ENCODE measurements around the gene TRUB2.

TRUB2 gene

GRCh38 chr9:128322404-128323211 lies at the start of gene TRUB2, which contains the start of gene COQ4:
TRUB2 (minus strand) TSS chr9:128322447; CDS start chr9:128322408, 39 bp downstream.
COQ4 (plus strand) TSS chr9:128322839; CDS start chr9:128322859, 20 bp downstream.
- peak; percentile 77 to 87 (median 85) for DNase-seq

DNA sequence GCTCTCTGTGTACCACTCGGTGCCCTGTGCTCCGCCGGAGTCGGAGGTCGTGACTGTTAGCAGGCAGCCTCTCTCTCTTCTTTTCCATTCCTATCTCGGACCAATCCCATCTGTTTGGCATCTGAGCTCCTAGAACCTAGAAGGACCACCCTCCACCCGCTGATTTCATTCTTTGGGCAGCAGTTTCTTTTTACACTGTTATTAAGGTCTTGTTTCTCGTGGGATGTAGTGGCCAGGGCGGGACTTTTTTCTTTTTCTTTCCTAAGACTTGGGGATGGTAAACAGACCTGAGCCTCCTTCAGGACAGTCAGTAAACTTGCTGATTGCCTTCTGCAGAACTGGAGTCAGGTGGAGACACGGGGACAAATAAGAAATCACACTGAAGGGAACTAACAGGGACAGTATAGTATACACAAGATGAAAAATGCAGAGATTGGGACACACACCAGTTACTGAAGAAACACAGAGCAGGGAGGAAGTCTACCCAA lies 49.4 kb upstream of the TRUB2 start:
- DNase-seq: no peak

GRCh38 chr9:128370752-128371629 lies 48.7 kb upstream of the TRUB2 start, which contains the start of gene URM1:
URM1 (plus strand) TSS chr9:128371374; CDS start chr9:128371381, 7 bp downstream.
- DNase-seq: peak; percentile 87 to 94 (median 90)

DNA sequence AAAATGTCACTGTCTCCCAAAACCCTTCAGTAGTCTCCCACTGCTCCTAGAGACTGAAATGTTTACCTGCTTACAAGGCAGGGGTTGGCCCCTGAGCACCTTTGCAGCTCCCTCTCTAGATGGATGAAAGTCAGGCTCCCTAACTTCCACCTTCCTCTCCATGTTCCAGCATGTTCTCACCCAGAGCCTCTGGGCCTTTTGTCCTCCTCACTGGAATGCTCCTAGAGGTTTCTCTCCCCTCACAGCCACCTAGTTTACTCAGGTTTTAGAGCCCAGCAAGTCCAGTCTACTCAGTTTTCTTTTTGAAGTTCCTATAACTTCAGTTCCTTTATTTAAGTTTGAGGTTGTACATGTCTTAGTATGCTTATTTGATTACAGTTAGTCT lies 48.1 kb upstream of the TRUB2 start:
- no peak for DNase-seq

- no peak for DNase-seq
Observed at GRCh38 chr9:128369024-128369706, 46.9 kb upstream of the TRUB2 start.

DNA sequence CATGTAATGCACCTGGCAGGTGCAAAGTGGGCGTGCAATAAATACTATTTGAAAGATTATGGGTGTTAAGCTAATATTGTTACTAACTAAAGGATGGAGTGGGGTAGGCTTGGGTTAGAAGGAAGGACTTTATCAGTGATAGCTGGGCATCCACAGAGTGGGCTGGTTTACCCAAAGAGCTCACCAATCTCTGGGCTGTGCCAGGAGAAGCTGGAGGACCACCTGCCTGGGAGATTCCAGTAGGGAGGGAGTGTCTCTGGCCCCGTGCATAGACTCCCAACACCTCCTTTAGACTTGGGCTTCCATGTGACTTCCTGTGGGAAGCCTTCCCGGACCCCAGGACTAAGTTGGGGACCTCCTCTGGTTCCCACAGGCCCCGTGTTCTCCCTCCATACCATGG lies 43.3 kb upstream of the TRUB2 start:
- no peak for DNase-seq

- DNase-seq: no peak
Observed at GRCh38 chr9:128362774-128363173, 40.5 kb upstream of the TRUB2 start.

- DNase-seq: peak; percentile 30 to 43 (median 35)
Observed at GRCh38 chr9:128361986-128362646, 39.9 kb upstream of the TRUB2 start.

GRCh38 chr9:128361296-128361985 lies 39.2 kb upstream of the TRUB2 start:
- no peak for DNase-seq

DNA sequence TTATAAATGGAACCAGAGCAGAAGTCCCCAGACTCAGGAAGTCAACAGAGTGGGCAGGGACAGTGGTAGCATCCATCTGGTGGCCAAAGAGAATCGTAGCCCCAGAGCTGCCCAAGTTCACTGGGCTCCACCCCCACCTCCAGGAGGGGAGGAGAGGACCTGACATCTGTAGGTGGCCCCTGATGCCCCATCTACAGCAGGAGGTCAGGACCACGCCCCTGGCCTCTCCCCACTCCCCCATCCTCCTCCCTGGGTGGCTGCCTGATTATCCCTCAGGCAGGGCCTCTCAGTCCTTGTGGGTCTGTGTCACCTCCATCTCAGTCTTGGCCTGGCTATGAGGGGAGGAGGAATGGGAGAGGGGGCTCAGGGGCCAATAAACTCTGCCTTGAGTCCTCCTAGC lies 38.6 kb upstream of the TRUB2 start:
- no peak for DNase-seq

- no peak for DNase-seq
Observed at GRCh38 chr9:128358861-128359260, 36.6 kb upstream of the TRUB2 start.

- DNase-seq: no peak
Observed at GRCh38 chr9:128358090-128358489, 35.8 kb upstream of the TRUB2 start.

GRCh38 chr9:128355451-128355850 lies 33.2 kb upstream of the TRUB2 start:
- DNase-seq: no peak

DNA sequence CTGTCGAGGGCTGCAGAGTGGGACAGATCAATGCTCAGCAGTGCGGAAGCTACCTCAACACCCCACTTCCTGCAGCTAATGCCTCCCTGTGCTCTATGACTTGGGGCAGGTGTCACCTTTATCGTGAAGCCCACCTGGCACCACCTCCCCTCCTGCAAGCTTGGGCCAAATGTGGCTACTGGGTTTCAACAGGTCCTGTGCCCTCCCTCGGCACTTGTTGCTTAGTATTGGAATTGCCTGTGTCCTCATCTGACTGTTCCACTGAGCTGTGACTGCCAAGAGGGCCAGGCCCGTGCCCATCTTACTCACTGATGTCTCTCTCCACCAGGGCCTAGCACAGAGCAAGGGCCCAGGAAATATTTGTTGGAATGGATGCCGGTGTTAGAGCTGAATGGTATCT lies 27.5 kb upstream of the TRUB2 start:
- no peak for DNase-seq

DNA sequence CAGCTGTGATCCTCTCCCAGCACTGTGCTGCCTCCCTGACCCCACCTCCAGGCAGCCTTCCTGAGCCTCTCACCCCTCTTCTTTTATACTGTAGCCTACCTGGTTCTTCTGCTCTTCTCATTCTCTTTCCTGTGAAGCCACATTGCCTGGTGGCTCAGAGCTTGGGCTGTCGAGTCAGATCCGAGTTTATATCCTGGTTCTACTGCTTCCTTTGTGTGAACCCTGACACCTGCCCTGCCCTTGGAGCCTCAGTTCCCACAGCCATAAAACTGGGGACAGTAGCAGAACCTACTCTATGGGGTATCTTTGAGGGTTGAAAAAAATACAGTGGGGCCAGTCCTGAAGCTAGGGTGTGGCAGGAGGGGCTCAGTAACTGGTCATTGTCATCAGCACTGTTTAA lies 26.9 kb upstream of the TRUB2 start:
- DNase-seq: no peak

DNA sequence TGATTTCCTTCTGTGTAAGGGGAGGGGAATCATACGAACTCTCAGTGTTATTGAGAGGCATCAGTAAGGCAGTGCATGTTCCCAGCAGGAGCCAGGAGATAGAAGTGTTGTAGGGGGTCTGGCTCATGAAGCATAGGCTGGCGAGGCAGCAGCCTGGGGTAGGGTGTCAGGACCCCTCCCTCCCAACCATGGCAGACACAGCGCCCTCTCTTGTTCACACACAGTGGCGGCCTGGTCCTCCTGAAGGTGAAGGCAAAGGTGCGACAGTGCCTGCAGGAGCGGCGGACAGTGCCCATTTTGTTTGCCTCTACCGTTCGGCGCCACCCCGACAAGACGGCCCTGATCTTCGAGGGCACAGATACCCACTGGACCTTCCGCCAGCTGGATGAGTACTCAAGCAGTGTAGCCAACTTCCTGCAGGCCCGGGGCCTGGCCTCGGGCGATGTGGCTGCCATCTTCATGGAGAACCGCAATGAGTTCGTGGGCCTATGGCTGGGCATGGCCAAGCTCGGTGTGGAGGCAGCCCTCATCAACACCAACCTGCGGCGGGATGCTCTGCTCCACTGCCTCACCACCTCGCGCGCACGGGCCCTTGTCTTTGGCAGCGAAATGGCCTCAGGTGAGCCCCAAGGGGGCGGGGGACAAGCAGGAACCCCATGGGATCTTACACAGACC lies 22.8 kb upstream of the TRUB2 start:
- DNase-seq: no peak

- DNase-seq: no peak
Observed at GRCh38 chr9:128343855-128344254, 21.6 kb upstream of the TRUB2 start.

DNA sequence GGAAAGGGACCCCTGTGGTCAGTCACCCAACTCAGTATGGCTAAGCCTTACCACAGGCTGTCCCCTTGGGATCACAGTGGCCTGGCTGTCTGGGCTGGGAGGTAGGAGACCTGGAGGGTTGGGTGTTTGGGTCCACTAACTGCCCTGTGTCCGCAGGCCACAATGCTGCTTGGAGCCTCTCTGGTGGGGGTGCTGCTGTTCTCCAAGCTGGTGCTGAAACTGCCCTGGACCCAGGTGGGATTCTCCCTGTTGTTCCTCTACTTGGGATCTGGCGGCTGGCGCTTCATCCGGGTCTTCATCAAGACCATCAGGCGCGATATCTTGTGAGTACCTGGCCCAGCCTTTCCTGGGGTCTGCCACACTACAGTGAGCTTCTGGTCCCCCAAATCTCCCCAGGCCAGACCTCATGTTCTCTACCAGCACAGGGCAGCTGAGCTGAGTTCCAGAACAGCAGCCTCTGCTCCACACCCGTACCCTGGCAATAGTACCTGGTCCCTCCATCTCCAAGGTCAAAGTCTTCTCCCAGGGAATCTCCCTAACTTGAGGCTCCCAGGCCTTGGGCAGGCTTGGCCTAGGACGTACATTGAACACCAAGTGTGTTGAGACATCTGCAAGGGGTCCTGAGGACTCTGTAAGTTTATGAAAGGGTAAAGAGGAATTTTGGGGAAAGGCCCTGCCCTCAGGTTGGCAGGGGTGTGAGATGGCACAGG lies 20.9 kb upstream of the TRUB2 start:
- no peak for DNase-seq

DNA sequence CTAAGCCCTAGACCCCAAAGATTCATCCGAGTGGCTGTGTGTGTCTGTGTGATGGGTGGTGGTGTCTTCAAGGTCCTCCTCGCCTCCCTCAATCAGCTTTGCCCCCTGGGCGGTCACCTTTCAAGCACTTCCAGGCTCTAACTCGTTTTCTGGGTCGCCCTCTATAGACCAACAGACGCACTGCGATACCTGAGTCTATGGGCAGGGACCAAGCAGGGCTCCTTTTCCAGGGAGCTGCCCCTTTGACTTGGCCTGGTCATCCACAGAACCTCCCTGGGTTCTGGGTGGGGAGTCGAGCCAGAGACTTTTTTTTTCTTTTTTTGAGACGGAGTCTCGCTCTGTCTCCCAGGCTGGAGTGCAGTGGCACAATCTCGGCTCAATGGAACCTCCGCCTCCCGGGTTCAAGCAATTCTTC lies 19.2 kb upstream of the TRUB2 start:
- DNase-seq: peak; percentile 29 to 50 (median 38)

DNA sequence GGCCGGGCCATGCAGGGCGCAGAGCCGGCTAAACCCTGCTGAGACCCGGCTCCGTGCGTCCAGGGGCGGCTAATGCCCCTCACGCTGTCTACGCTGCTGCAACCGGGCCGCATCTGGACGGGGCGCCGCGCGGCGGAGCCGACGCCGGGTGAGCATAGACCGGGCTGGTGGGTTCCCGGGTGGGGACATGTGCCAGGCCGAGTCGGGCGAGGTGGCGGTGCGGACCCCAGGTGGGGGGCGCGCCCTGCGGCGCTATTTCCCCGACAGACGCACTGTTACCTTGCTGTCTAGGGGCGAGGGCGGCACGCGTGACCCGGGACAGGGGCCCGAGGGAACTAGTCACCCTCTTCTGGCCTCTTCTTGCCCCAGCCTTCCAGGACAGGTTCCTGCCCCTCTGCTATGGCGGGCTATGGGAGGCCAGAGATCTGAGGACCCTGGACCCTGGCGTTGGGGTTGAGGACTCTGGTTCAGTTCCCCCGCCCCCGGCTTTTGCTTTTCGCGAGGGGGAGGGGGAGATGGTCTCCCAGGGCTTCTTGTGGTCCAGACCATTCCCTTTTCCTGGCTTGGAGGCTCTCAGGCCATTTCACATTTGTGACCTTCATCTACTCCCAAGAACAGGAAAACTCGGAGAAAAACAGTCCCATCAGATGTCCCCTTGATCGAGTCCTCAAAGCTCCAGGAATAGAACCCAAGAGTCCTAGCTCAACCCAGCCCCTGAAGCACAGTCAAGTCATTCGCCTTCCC lies 18.6 kb upstream of the TRUB2 start:
- no peak for DNase-seq

All from activated CD4-positive, CD25-positive, alpha-beta regulatory T cell (primary cell).